ENCODE measurements around the gene ANKRD65. TPM values are rescaled to one million over a fixed set of nuclear protein-coding genes. Genes with fewer than 3 reads are reported as not detected.

The ANKRD65 gene
- total and polyA plus RNA-seq, 2 donors (not counting 3 experiments of a cell fraction or from before 2014, with no cell fraction given) = 0.15 to 0.38 TPM

DNA sequence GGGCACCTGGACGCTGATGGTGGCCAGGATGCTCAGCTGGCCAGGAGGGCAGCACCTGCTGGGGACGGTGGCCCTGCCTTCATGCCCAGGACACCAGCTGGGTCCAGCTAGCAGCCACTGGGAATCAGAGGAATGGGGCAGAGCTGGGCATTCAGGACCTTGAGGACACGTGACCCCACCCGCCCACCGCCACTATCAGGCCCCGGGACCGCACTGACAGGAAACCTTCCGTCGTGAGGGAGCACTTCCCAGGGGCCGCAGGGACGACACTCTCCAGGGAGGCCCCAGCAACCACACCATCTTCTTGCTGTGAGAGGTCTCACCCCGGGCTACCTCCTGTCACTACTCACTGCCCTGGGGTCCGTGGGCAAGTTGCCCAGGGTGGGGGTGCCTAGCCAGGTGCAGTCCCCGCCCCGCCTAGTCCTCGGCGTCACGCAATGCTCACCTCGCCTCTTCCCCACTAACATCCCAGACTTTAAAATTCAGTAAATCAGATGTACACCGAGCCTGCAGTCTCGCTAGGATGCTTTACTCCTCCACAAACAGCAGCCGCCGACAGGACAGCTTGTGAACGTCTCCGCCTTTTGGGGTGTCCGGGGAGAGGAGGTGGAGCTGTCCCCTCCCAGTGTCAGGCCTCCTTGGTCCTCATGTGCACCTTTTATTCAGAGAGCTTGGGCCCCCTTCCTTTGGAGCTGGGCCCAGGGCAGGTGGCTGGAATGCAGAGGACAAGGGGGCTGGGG lies 19.4 kb upstream of the ANKRD65 start:
- intact Hi-C loops (cut with micrococcal nuclease) (loop anchor here (1.0 to 2.0 kb wide), 3 partner anchors 33 to 66 kb away; partner anchors contain the start of genes AURKAIP1, CCNL2 and MRPL20), dilution Hi-C loops (cut with MboI; ENCODE audit: extremely low pct_ligation_motif_present, low sequenced_read_pairs) (no loop called here)
- Histone ChIP-seq H3K4me2 (ENCODE audit: insufficient read depth, low read length) (no peak overlapping the region), H4K20me1 (replicated peaks; ENCODE audit: control insufficient read depth, extremely low read depth, insufficient read depth, low read length) (no peaks in the 10 kb centered on the region), H2AFZ (ENCODE audit: low read depth, low read length) (no peak overlapping the region), H3K4me3 (replicated peaks in 1 of 3; ENCODE audit: insufficient read depth in 1 of 3, low read depth in 1 of 3, low read length in 3 of 3) (no peak overlapping the region), H3K27ac (ENCODE audit: insufficient read depth, low read depth, low read length) (no peak overlapping the region), H3K9me1 (replicated peaks; ENCODE audit: control insufficient read depth, extremely low read depth, insufficient read depth, low read length) (no peaks in the 10 kb centered on the region), H3K9me3 (replicated peaks; ENCODE audit: control insufficient read depth, insufficient read depth, low read length) (no peaks in the 10 kb centered on the region), H3K9ac (replicated peaks; ENCODE audit: extremely low read depth, insufficient read depth, low read length) (no peak overlapping the region), H3K79me2 (ENCODE audit: control insufficient read depth, insufficient read depth, low read length) (no peaks in the 10 kb centered on the region), H3K36me3 (ENCODE audit: control insufficient read depth in 2 of 2, extremely low read depth in 1 of 2, insufficient read depth in 2 of 2, low read length in 2 of 2) (no peaks in the 10 kb centered on the region), H3K4me1 (ENCODE audit: control insufficient read depth, extremely low read depth, insufficient read depth, low read length) (peaks cover 2% of the 10 kb centered on the region), H3K27me3 (ENCODE audit: control insufficient read depth in 2 of 2, insufficient read depth in 2 of 2, low read length in 2 of 2) (no peaks in the 10 kb centered on the region)
- FAIRE-seq = no peak
- POLR2A ChIA-PET = no interaction called here
- TF ChIP-seq, protein P1, sequence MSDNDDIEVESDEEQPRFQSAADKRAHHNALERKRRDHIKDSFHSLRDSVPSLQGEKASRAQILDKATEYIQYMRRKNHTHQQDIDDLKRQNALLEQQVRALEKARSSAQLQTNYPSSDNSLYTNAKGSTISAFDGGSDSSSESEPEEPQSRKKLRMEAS (IDR thresholded peaks at IDR 0.05; ENCODE audit: insufficient read depth, insufficient read length) = no peak
- TF ChIP-seq JUN (IDR thresholded peaks at IDR 0.05; ENCODE audit: borderline replicate concordance, insufficient read depth, insufficient read length, low read depth) (no peak), FOS (IDR thresholded peaks at IDR 0.05; ENCODE audit: borderline replicate concordance, insufficient read depth, low read length) (no peak), POLR2A (IDR thresholded peaks at IDR 0.05; ENCODE audit: low read depth, low read length) (no peak), POLR2AphosphoS5 (IDR thresholded peaks at IDR 0.05; ENCODE audit: insufficient read depth, low read depth, low read length) (no peak), EZH2 (IDR thresholded peaks at IDR 0.05; ENCODE audit: borderline replicate concordance, low read depth, low read length, severe bottlenecking) (no peak), GATA2 (IDR thresholded peaks at IDR 0.05; ENCODE audit: insufficient read depth, insufficient read length, low read depth, low read length) (no peak), MYC (IDR thresholded peaks at IDR 0.05; ENCODE audit: low read depth, low read length) (no peak)
- TF ChIP-seq, protein P2, sequence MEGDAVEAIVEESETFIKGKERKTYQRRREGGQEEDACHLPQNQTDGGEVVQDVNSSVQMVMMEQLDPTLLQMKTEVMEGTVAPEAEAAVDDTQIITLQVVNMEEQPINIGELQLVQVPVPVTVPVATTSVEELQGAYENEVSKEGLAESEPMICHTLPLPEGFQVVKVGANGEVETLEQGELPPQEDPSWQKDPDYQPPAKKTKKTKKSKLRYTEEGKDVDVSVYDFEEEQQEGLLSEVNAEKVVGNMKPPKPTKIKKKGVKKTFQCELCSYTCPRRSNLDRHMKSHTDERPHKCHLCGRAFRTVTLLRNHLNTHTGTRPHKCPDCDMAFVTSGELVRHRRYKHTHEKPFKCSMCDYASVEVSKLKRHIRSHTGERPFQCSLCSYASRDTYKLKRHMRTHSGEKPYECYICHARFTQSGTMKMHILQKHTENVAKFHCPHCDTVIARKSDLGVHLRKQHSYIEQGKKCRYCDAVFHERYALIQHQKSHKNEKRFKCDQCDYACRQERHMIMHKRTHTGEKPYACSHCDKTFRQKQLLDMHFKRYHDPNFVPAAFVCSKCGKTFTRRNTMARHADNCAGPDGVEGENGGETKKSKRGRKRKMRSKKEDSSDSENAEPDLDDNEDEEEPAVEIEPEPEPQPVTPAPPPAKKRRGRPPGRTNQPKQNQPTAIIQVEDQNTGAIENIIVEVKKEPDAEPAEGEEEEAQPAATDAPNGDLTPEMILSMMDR (IDR thresholded peaks at IDR 0.05; ENCODE audit: extremely low read depth in 1 of 2, insufficient read depth in 1 of 2, low read depth in 1 of 2, low read length in 2 of 2) = no peak
- DNase-seq (ENCODE audit: low read depth, low spot score) = no peak
- CTCF ChIA-PET = interaction anchor here (0.7 to 4.4 kb wide), 13 partner anchors 10 to 68 kb away, joined by 3 to 31 read pairs (median 8); partner anchors contain the start of genes ANKRD65, ATAD3C, AURKAIP1 and CCNL2
- no TSS peak for BruUV-seq (replicated peaks)
